Stomach (tissue), 9 donors: ENCODE results near the gene SLC9A2. TPM values are rescaled to one million over a fixed set of nuclear protein-coding genes. Genes with fewer than 3 reads are reported as not detected.

Source experiments
- DNase-seq, 2 donors: peaks; one replicate each; pipeline versions ENCODE4 v3.0.0 to v3.0.0-alpha.2; 2013 to 2019
- H3K27ac ChIP-seq, 5 donors: fragments of 200-600 bp in 4 of 5; sonication (generic) in 4 of 5; one replicate each; pipeline ENCODE4 v1.5.1; 2013 to 2019; ENCODE audit warnings: mild to moderate bottlenecking in 1 of 5, moderate library complexity in 1 of 5
- H3K27me3 ChIP-seq, 3 donors: fragments of 200-600 bp; sonication (generic); one replicate each; pipeline ENCODE4 v1.5.1; 2017 to 2019; ENCODE audit warnings: mixed run types in 1 of 3
- H3K36me3 ChIP-seq, 4 donors: fragments of 200-600 bp; sonication (generic); 1 replicate in 3 of 4; 2 replicates in 1 of 4; pipeline ENCODE4 v1.5.1; 2016 to 2019
- H3K4me1 ChIP-seq, 4 donors: fragments of 200-600 bp; sonication (generic); one replicate each; pipeline ENCODE4 v1.5.1; 2016 to 2019
- H3K4me3 ChIP-seq, 4 donors: fragments of 200-600 bp; sonication (generic) in 3 of 4; one replicate each; pipeline ENCODE4 v1.5.1; 2016 to 2019; ENCODE audit warnings: mild to moderate bottlenecking in 1 of 4
- H3K9me3 ChIP-seq, 4 donors: fragments of 200-600 bp; sonication (generic); one replicate each; pipeline ENCODE4 v1.5.1; 2016 to 2019
- EP300 ChIP-seq: sonication (generic); formaldehyde crosslinking; IDR thresholded peaks from one replicate; pipeline ENCODE4 v1.6.1; 2017; ENCODE audit warnings: antibody characterized with exemption
- POLR2A ChIP-seq, 4 donors: fragments of 450-650 bp; IDR thresholded peaks; one replicate each; pipeline ENCODE4 v1.6.1; 2016; ENCODE audit warnings: antibody characterized with exemption in 4 of 4, control low read depth in 2 of 4, mild to moderate bottlenecking in 1 of 4, moderate library complexity in 1 of 4
- POLR2AphosphoS5 ChIP-seq, 3 donors: sonication (generic); formaldehyde crosslinking; IDR thresholded peaks; one replicate each; pipeline ENCODE4 v1.6.1; 2016; ENCODE audit warnings: antibody characterized with exemption in 3 of 3
- WGBS, 5 donors: extraction: QIAGEN DNeasy Blood & Tissue Kit in 3 of 5; methylation state at CpG; one replicate each; pipeline versions ENCODE4 v1.1.5 to v1.1.7; 2013 to 2018; 5-methylcytosine and 5-hydroxymethylcytosine counted together
- intact Hi-C: fragments of 100-400 bp; cut with DNase I; formaldehyde crosslinking; loops from one replicate; pipeline ENCODE4 v1.15.1; 2023; ENCODE audit warnings: low total_unique reads
- polyA plus RNA-seq, 3 donors: library from polyadenylated mRNA; stranded (reverse); fragments of 200-250 nt; gene quantifications; one replicate each; pipeline ENCODE4 v1.2.3, GENCODE V29; 2013
- total RNA-seq, 5 donors: library from RNA; depleted of rRNA; stranded (reverse); fragments of >200 nt; gene quantifications; one replicate each; pipeline versions ENCODE4 v1.1.0 to v1.2.3, GENCODE V29; 2014 to 2016
- TF ChIP-seq, protein P1 (sequence below), 7 experiments: fragments of 450-650 bp in 4 of 7; fragments of 200-600 bp in 3 of 7; sonication (generic) in 3 of 7; IDR thresholded peaks; one replicate each; pipeline ENCODE4 v1.5.1; 2016 to 2019; ENCODE audit warnings: antibody characterized with exemption in 7 of 7, control low read depth in 2 of 7, mild to moderate bottlenecking in 1 of 7
- donor health status: healthy with polysubstance abuse.
- donor health status: Bipolar disorder and iron deficiency.
- donor health status: healthy.

SLC9A2 gene
- total and polyA plus RNA-seq, 8 donors: 2.4 to 79.9 (median 15.0) TPM

GRCh38 chr2:102585847-102586404 is 33.4 kb upstream of the SLC9A2 start:
- Histone ChIP-seq H3K27ac (peak overlapping the region; percentile 65 to 83 (median 79)), H3K4me1 (peaks cover under 1 to 45% (median 35%) of the 10 kb centered on the region in 4 donors), H3K9me3 (no peaks in the 10 kb centered on the region), H3K4me3 (no peak overlapping the region), H3K36me3 (no peaks in the 10 kb centered on the region), H3K27me3 (no peaks in the 10 kb centered on the region)
- TF ChIP-seq, protein P1, sequence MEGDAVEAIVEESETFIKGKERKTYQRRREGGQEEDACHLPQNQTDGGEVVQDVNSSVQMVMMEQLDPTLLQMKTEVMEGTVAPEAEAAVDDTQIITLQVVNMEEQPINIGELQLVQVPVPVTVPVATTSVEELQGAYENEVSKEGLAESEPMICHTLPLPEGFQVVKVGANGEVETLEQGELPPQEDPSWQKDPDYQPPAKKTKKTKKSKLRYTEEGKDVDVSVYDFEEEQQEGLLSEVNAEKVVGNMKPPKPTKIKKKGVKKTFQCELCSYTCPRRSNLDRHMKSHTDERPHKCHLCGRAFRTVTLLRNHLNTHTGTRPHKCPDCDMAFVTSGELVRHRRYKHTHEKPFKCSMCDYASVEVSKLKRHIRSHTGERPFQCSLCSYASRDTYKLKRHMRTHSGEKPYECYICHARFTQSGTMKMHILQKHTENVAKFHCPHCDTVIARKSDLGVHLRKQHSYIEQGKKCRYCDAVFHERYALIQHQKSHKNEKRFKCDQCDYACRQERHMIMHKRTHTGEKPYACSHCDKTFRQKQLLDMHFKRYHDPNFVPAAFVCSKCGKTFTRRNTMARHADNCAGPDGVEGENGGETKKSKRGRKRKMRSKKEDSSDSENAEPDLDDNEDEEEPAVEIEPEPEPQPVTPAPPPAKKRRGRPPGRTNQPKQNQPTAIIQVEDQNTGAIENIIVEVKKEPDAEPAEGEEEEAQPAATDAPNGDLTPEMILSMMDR (IDR thresholded peaks at IDR 0.05): peak in 1 of 7 experiments; percentile 7
- TF ChIP-seq POLR2AphosphoS5 (IDR thresholded peaks at IDR 0.05) (peak in 2 of 3 donors; percentile 84 to 91), POLR2A (IDR thresholded peaks at IDR 0.05) (no peak), EP300 (no peak)
- intact Hi-C loops: no loop called here
- DNase-seq: peak; percentile 69 to 75
- 25 to 44% (median 35%) methylated on average over 6 of the region's 6 CpGs for WGBS, 5 donors

DNA sequence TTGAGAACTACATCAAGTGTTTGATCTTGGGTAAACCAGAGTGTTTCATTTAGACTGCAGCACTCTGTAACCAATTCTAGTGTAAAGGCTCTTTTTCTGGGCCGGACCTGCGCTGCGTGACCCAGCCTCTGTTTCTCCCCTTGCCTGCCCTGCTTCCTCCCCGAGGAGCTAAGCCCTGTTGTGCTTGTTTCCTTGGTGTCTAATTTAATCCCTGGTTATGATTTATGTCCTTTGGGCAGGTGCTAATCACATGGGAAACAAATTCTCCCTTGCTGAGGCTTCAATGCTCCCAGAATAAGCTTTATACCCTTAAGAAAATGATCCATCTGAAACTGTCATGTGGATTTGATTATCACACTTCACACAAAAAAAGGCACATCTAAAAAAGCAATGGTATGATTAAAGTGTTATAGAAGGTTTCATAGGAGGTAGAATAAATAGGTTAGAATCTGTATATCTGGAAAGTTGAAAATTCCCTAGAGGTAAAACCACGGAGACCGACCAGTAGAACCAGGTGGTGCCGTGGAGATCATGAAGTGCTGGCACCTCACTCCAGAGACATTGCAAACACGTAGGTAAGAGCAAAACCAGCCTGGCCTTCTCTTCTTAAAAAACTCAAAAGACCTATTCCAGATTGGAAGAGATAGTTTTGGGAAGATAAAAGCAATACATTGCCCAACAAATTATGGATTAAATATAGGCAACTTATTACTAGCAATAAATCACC is 31.0 kb upstream of the SLC9A2 start:
- no peak for TF ChIP-seq POLR2A (IDR thresholded peaks at IDR 0.05)
- TF ChIP-seq, protein P1 (IDR thresholded peaks at IDR 0.05): no peak
- TF ChIP-seq EP300: no peak
- no peak for TF ChIP-seq POLR2AphosphoS5 (IDR thresholded peaks at IDR 0.05)
- Histone ChIP-seq H3K27me3 (no peaks in the 10 kb centered on the region), H3K27ac (peak overlapping the region; percentile 65 to 90 (median 79)), H3K9me3 (no peaks in the 10 kb centered on the region), H3K4me1 (peaks cover 4 to 66% (median 43%) of the 10 kb centered on the region in 4 donors), H3K4me3 (no peak overlapping the region), H3K36me3 (no peaks in the 10 kb centered on the region)
- intact Hi-C loops: no loop called here
- DNase-seq: peak in 1 of 2 donors; percentile 51
- WGBS, 5 donors: 52 to 65% (median 58%) methylated on average over 8 of the region's 8 CpGs

DNA sequence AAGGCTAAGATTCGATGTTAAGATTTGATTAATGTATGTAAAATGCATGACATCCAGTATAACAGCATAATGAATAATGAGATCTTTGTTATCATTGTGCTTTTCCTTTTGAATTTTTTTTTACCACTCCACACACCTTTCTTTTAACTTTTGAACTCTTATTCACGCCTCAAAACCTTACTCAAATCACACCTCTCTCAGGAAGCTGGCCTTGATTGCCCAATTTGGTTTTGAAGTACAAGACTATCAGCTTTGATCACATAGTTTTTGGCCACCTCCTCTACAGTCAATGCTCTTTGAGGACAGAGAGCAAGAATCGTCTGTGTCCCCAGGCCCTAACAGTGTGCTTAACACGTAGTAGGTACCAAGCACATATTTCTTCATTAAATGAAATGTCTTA is 29.9 kb upstream of the SLC9A2 start:
- Histone ChIP-seq H3K4me3 (no peak overlapping the region), H3K36me3 (no peaks in the 10 kb centered on the region), H3K4me1 (peaks cover 4 to 75% (median 42%) of the 10 kb centered on the region in 4 donors), H3K27me3 (no peaks in the 10 kb centered on the region), H3K9me3 (no peaks in the 10 kb centered on the region), H3K27ac (peak overlapping the region; percentile 38 to 80 (median 71))
- TF ChIP-seq, protein P1 (IDR thresholded peaks at IDR 0.05): no peak
- TF ChIP-seq POLR2AphosphoS5 (IDR thresholded peaks at IDR 0.05) (no peak), POLR2A (IDR thresholded peaks at IDR 0.05) (no peak), EP300 (no peak)
- 59 to 81% (median 72%) methylated on average over 4 of the region's 4 CpGs for WGBS, 5 donors
- intact Hi-C loops: no loop called here
- no peak for DNase-seq

DNA sequence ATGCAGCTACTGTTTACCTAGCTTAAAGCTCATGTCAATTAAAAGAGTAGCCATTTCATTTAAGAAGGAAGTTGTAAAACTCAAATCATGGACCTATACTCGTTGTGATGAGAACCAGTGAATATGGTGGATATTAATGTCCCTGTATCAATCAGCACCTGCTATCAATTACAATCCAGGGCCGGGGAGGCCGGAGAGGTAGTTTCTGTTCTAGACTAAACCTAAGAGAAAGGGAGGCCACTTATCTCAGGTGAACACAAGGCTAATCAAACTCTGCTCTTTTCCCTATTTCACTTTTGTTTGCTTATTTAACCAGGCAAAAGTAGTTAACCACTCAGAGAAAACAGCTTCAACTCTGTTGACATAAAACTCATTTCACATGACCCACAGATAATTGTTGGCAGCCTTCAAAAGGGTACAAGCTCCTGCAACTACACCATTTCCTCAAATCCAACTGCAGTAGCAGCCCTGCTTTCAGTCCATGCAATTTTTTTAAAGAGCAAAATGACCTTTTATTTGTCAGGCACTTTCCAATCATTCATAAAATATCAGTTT is 27.8 kb upstream of the SLC9A2 start:
- no peak for TF ChIP-seq POLR2A (IDR thresholded peaks at IDR 0.05)
- peak in 2 of 3 donors; percentile 62 to 66 for TF ChIP-seq POLR2AphosphoS5 (IDR thresholded peaks at IDR 0.05)
- TF ChIP-seq EP300: no peak
- intact Hi-C loops: loop anchor here (10.0 kb wide), 1 partner anchor 107 kb away; no protein-coding TSS in a partner anchor
- Histone ChIP-seq H3K27ac (peak overlapping the region; percentile 45 to 79 (median 76)), H3K9me3 (no peaks in the 10 kb centered on the region), H3K4me3 (no peak overlapping the region), H3K27me3 (no peaks in the 10 kb centered on the region), H3K36me3 (no peaks in the 10 kb centered on the region), H3K4me1 (peaks cover 4 to 71% (median 39%) of the 10 kb centered on the region in 4 donors)
- peak; percentile 60 to 78 for DNase-seq
- WGBS, 5 donors: 17 to 51% (median 39%) methylated on average over 3 of the region's 3 CpGs
